GM12874 (cell line): Measurements from ENCODE around the gene CHMP1B.

Source experiments
- CTCF ChIP-seq: IDR thresholded peaks from 2 replicates; pipeline ENCODE4 v1.5.1; 2011; ENCODE audit warnings: low read depth, mild to moderate bottlenecking, control low read depth, low read length, moderate library complexity; ENCODE audit not compliant: insufficient read depth

Gene CHMP1B

GRCh38 chr18:11868230-11868629 is 17.0 kb downstream of the CHMP1B start:
- TF ChIP-seq CTCF: no peak

- no peak for TF ChIP-seq CTCF
Observed at GRCh38 chr18:11871501-11871900, 20.3 kb downstream of the CHMP1B start.

- peak; percentile 35; the same call in 1 of the 2 replicates for TF ChIP-seq CTCF
Observed at GRCh38 chr18:11872479-11873136, 21.4 kb downstream of the CHMP1B start.

- no peak for TF ChIP-seq CTCF
Observed at GRCh38 chr18:11873670-11874340, 22.6 kb downstream of the CHMP1B start.

GRCh38 chr18:11874676-11875075 is 23.5 kb downstream of the CHMP1B start:
- TF ChIP-seq CTCF: 0 out of 2 replicates have a peak, but pooled peaks have one; percentile 4

GRCh38 chr18:11877497-11878135 is 26.4 kb downstream of the CHMP1B start:
- no peak for TF ChIP-seq CTCF

GRCh38 chr18:11880586-11881304 is 29.5 kb downstream of the CHMP1B start:
- TF ChIP-seq CTCF: no peak
